Right atrium auricular region (tissue), 2 donors: ENCODE measurements around the gene CNST. TPM values are rescaled to one million over a fixed set of nuclear protein-coding genes. Genes with fewer than 3 reads are reported as not detected.

Experiments
- DNase-seq: peaks from one replicate; pipeline ENCODE4 v3.0.0-alpha.2; 2019; ENCODE audit warnings: low spot score
- H3K27ac ChIP-seq, 2 donors: fragments of 200-600 bp; sonication (generic); 1 replicate in 1 of 2; 2 replicates in 1 of 2; pipeline ENCODE4 v1.5.1; 2016 to 2019
- H3K27me3 ChIP-seq, 2 donors: fragments of 200-600 bp; sonication (generic); one replicate each; pipeline versions ENCODE4 v1.5.1 to v1.6.0; 2017 to 2019
- H3K36me3 ChIP-seq: fragments of 200-600 bp; sonication (generic); one replicate; pipeline ENCODE4 v1.5.1; 2016
- H3K4me1 ChIP-seq, 2 donors: fragments of 200-600 bp; sonication (generic); one replicate each; pipeline versions ENCODE4 v1.5.1 to v1.6.0; 2017 to 2019
- H3K4me3 ChIP-seq, 2 donors: fragments of 200-600 bp; sonication (generic); 1 replicate in 1 of 2; 2 replicates in 1 of 2; pipeline ENCODE4 v1.5.1; 2017 to 2019; ENCODE audit warnings: mild to moderate bottlenecking in 1 of 2, moderate library complexity in 1 of 2
- H3K9me3 ChIP-seq, 2 donors: fragments of 200-600 bp; sonication (generic); one replicate each; pipeline ENCODE4 v1.5.1; 2019
- total RNA-seq, 2 donors: library from RNA; depleted of rRNA; stranded (reverse); fragments of >200 nt; gene quantifications; one replicate each; pipeline ENCODE4 v1.1.0, GENCODE V29; 2016
- TF ChIP-seq, protein P1 (sequence below), 2 donors: fragments of 200-600 bp; sonication (generic); IDR thresholded peaks; one replicate each; pipeline ENCODE4 v1.5.1; 2019; ENCODE audit warnings: antibody characterized with exemption in 2 of 2

CNST gene
- total RNA-seq, 2 donors from 2014 or later, result 15.6 to 19.0 TPM

DNA sequence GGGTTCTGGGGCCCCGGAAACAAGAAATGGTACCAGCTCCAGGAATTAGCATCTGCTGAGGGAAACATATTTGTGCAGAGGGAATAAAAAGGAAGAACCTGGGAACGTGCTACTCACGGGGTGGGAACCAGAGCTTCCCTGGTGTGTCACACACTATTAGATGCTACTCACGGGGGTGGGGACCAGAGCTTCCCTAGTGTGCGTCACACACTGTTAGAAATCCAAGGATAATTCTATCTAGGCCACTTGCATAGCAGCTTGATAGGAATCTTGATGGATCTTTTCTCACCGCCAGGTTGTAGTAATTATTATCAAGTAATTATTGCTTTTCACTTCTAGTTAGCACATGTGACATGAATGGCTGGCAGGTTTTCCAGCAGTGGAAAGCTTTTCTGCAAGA, 103.4 kb downstream of the CNST start:
- Histone ChIP-seq H3K4me1 (no peaks in the 10 kb centered on the region), H3K36me3 (peaks cover 14% of the 10 kb centered on the region), H3K27me3 (no peaks in the 10 kb centered on the region), H3K4me3 (no peak overlapping the region), H3K9me3 (no peaks in the 10 kb centered on the region), H3K27ac (no peak overlapping the region)
- TF ChIP-seq, protein P1, sequence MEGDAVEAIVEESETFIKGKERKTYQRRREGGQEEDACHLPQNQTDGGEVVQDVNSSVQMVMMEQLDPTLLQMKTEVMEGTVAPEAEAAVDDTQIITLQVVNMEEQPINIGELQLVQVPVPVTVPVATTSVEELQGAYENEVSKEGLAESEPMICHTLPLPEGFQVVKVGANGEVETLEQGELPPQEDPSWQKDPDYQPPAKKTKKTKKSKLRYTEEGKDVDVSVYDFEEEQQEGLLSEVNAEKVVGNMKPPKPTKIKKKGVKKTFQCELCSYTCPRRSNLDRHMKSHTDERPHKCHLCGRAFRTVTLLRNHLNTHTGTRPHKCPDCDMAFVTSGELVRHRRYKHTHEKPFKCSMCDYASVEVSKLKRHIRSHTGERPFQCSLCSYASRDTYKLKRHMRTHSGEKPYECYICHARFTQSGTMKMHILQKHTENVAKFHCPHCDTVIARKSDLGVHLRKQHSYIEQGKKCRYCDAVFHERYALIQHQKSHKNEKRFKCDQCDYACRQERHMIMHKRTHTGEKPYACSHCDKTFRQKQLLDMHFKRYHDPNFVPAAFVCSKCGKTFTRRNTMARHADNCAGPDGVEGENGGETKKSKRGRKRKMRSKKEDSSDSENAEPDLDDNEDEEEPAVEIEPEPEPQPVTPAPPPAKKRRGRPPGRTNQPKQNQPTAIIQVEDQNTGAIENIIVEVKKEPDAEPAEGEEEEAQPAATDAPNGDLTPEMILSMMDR (IDR thresholded peaks at IDR 0.05), result no peak
- DNase-seq, result no peak

DNA sequence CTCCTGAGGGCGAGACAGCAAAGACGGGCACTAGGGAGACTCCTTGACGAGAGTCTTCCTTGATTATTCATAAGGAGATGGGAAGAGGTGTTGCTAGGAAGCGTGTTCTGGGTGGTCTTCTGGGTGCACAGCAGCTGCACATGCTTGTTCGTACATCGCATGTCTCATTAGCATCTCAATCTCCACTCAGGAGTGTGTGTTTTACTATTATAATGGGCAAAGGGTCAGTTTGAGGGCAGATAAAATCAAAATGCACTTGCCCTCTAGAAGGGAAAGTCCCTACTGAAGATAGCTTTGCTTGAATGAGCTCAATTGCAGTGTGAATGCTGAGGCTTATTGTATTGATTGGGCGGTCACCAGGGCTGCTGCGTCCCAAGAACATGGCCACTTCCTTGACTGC, 107.8 kb downstream of the CNST start:
- Histone ChIP-seq H3K4me1 (peaks cover 0 to 4% of the 10 kb centered on the region in 2 donors), H3K4me3 (no peak overlapping the region), H3K27me3 (no peaks in the 10 kb centered on the region), H3K9me3 (no peaks in the 10 kb centered on the region), H3K27ac (no peak overlapping the region), H3K36me3 (no peaks in the 10 kb centered on the region)
- TF ChIP-seq, protein P1 (IDR thresholded peaks at IDR 0.05), result no peak
- no peak for DNase-seq

DNA sequence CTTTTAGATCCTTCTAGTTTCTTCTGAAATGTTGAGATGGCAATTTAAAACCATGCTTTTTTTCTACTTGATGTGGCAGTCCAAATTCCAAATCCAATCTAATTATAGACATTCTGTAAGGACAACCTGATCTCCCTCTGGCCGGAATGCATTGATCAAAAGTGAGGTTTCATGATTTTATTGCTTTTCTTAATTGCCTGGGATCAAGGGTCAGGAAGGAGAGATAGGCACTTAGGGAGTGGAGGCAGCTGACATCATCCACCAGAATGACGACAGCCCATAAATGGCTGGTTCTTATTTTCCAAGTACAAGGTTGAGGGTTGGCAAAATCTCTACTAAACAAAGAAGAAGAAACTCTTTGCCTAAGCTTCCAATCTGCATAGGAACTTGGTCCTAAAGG, 111.6 kb downstream of the CNST start:
- no peak for DNase-seq
- Histone ChIP-seq H3K4me3 (no peak overlapping the region), H3K36me3 (no peaks in the 10 kb centered on the region), H3K4me1 (peaks cover 0 to 36% of the 10 kb centered on the region in 2 donors), H3K9me3 (no peaks in the 10 kb centered on the region), H3K27ac (no peak overlapping the region), H3K27me3 (no peaks in the 10 kb centered on the region)
- TF ChIP-seq, protein P1 (IDR thresholded peaks at IDR 0.05), result no peak

DNA sequence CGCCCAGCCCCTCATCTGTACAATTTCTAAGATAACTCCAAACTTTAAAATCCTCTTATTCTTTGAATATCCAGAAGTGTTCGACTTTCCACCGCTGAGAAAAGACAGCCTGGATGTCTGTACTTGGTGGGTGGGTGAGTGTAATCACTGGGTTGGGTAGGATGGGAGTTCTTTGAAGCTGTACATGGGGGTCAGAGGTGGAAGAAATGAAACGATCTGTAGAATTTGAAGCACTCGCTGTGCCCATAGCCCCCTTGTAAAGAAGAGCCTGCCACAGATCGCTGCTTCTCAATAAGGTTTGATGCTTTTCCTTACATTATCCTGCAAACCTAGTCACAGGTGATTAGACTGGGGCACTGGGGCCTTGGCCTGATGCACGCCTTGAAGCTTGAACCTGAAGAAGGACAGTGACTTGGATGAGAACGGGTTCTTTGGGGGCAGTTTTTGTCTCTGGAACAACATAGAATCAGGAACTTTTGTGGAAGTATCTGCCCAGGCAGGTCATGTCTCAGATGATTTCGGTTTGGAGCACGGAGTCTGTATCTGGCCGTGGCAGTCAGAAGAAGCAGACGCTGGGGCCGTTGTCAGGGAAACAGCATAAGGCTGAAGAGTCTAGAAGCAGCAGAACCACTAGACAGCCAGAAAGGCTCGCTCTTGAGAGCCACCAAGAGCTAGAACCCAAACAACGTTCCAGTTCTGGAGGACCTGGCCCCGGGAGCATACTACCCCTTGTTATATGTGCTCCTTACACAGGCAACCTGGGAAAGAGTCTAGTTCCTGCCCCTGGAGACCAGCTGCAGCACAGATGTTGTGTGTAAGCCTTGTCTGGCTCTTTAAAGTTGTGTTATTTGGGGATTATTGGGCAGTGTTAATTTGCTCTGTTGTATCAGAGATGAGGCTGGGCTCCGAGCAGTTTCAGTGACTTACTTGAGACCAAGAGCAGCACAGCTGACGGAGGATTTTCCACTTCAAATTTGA, 112.8 kb downstream of the CNST start:
- H3K36me3 ChIP-seq, result no peaks in the 10 kb centered on the region
- no peak overlapping the region for H3K4me3 ChIP-seq
- H3K27ac ChIP-seq, result peak overlapping the region in 1 of 2 donors; percentile 25
- H3K9me3 ChIP-seq, result no peaks in the 10 kb centered on the region
- no peaks in the 10 kb centered on the region for H3K27me3 ChIP-seq
- TF ChIP-seq, protein P1 (IDR thresholded peaks at IDR 0.05), result no peak
- DNase-seq, result no peak
- peaks cover 0 to 36% of the 10 kb centered on the region in 2 donors for H3K4me1 ChIP-seq

DNA sequence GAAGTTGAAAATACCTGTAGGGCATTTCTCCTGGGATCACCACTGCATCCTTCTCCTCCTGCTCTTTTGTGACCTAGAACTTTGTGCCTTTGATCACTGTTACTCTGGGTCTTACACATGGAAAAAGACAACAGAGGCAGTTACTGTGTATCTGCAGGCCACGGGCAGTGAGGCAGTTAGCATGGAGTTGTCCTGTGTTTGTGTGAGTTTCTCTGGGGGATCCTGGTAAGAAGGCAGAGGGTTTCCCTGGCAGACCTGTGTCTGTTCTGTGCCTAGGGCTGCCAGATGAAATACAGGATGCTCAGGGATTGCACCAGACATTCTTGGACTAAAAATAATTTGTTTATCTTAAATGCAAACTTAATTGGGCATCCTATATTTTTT, 113.5 kb downstream of the CNST start:
- H3K27ac ChIP-seq, result peak overlapping the region in 1 of 2 donors; percentile 25
- no peaks in the 10 kb centered on the region for H3K27me3 ChIP-seq
- no peaks in the 10 kb centered on the region for H3K9me3 ChIP-seq
- H3K4me1 ChIP-seq, result peaks cover 0 to 36% of the 10 kb centered on the region in 2 donors
- TF ChIP-seq, protein P1 (IDR thresholded peaks at IDR 0.05), result no peak
- H3K36me3 ChIP-seq, result no peaks in the 10 kb centered on the region
- DNase-seq, result no peak
- no peak overlapping the region for H3K4me3 ChIP-seq
